ENCODE measurements around the gene TOM1L2. TPM values are rescaled to one million over a fixed set of nuclear protein-coding genes. Genes with fewer than 3 reads are reported as not detected.
A peak's percentile ranks its signal among the peaks of the same experiment; 100 is the strongest.

TOM1L2 gene
- total RNA-seq, 4 donors from 2014 or later = 55.7 to 97.1 (median 73.3) TPM

- Histone ChIP-seq H3K4me1 (peaks cover 23 to 29% of the 10 kb centered on the region in 2 donors), H3K27me3 (no peaks in the 10 kb centered on the region), H3K36me3 (peaks cover 0 to 8% of the 10 kb centered on the region in 2 donors), H3K9me3 (no peaks in the 10 kb centered on the region), H3K4me3 (no peak overlapping the region), H3K27ac (peak overlapping the region; percentile 82 to 89 (median 84))
- in situ Hi-C loops (cut with MboI; ENCODE audit: low sequenced_read_pairs in 4 of 4) = loop anchor here in 3 of 4 donors (25.0 kb wide), 1 partner anchor 164 kb away; the partner anchor contains the start of gene RAI1 (in 3 of the 3)
- DNase-seq (no peak), ATAC-seq (no peak)
- TF ChIP-seq CTCF (IDR thresholded peaks at IDR 0.05 in 4 of 5, conservative IDR thresholded peaks at IDR 0.05 in 1 of 5) (no peak), POLR2A (IDR thresholded peaks at IDR 0.05) (no peak)
- intact Hi-C loops (cut with DNase I; ENCODE audit: low total_unique reads) = loop anchor here (5.0 kb wide), 1 partner anchor 159 kb away; no protein-coding TSS in a partner anchor
Measured at GRCh38 chr17:17851103-17852002, 120.8 kb downstream of the TOM1L2 start.

GRCh38 chr17:17849845-17850373, 122.3 kb downstream of the TOM1L2 start:
- peak; percentile 30 to 45 (median 36) for TF ChIP-seq CTCF (IDR thresholded peaks at IDR 0.05 in 4 of 5, conservative IDR thresholded peaks at IDR 0.05 in 1 of 5)
- peak; percentile 34 to 44 for TF ChIP-seq POLR2A (IDR thresholded peaks at IDR 0.05)
- peak; percentile 74 to 81 for ATAC-seq
- Histone ChIP-seq H3K36me3 (peaks cover 0 to 8% of the 10 kb centered on the region in 2 donors), H3K4me1 (peaks cover 24 to 29% of the 10 kb centered on the region in 2 donors), H3K27me3 (no peaks in the 10 kb centered on the region), H3K27ac (peak overlapping the region; percentile 82 to 89 (median 84)), H3K9me3 (no peaks in the 10 kb centered on the region), H3K4me3 (no peak overlapping the region)
- in situ Hi-C loops (cut with MboI; ENCODE audit: low sequenced_read_pairs in 4 of 4) (loop anchor here in 3 of 4 donors (25.0 kb wide), 1 partner anchor 163 kb away; the partner anchor contains the start of gene RAI1 (in 3 of the 3)), intact Hi-C loops (cut with DNase I; ENCODE audit: low total_unique reads) (loop anchor here (5.0 to 10.0 kb wide), 2 partner anchors 158 to 335 kb away; partner anchors contain the start of gene ALKBH5)
- peak; percentile 51 to 83 for DNase-seq

GRCh38 chr17:17849147-17849820, 122.9 kb downstream of the TOM1L2 start:
- intact Hi-C loops (cut with DNase I; ENCODE audit: low total_unique reads) = loop anchor here (10.0 kb wide), 1 partner anchor 336 kb away; the partner anchor contains the start of gene ALKBH5
- H3K4me1 ChIP-seq = peaks cover 29 to 30% of the 10 kb centered on the region in 2 donors
- ATAC-seq (peak; percentile 47 to 51), DNase-seq (peak; percentile 53 to 74)
- H3K27ac ChIP-seq = peak overlapping the region; percentile 82 to 89 (median 84)
- peaks cover 0 to 8% of the 10 kb centered on the region in 2 donors for H3K36me3 ChIP-seq
- no peaks in the 10 kb centered on the region for H3K9me3 ChIP-seq
- in situ Hi-C loops (cut with MboI; ENCODE audit: low sequenced_read_pairs in 4 of 4) = no loop called here
- TF ChIP-seq POLR2A (IDR thresholded peaks at IDR 0.05) (no peak), CTCF (IDR thresholded peaks at IDR 0.05 in 4 of 5, conservative IDR thresholded peaks at IDR 0.05 in 1 of 5) (no peak)
- H3K27me3 ChIP-seq = no peaks in the 10 kb centered on the region
- no peak overlapping the region for H3K4me3 ChIP-seq

- no peak for DNase-seq
- no peak for TF ChIP-seq POLR2A (IDR thresholded peaks at IDR 0.05)
- TF ChIP-seq CTCF (IDR thresholded peaks at IDR 0.05 in 4 of 5, conservative IDR thresholded peaks at IDR 0.05 in 1 of 5) = no peak
- peaks cover 0 to 8% of the 10 kb centered on the region in 2 donors for H3K36me3 ChIP-seq
Measured at GRCh38 chr17:17848311-17849082, 123.7 kb downstream of the TOM1L2 start.

More at GRCh38 chr17:17848311-17849082, 123.7 kb downstream of the TOM1L2 start:
- Histone ChIP-seq H3K9me3 (no peaks in the 10 kb centered on the region), H3K4me1 (peaks cover 29 to 38% of the 10 kb centered on the region in 2 donors), H3K27ac (peak overlapping the region; percentile 82 to 89 (median 84)), H3K4me3 (no peak overlapping the region), H3K27me3 (no peaks in the 10 kb centered on the region)
- intact Hi-C loops (cut with DNase I; ENCODE audit: low total_unique reads) = loop anchor here (10.0 kb wide), 1 partner anchor 336 kb away; the partner anchor contains the start of gene ALKBH5
- no peak for ATAC-seq
- in situ Hi-C loops (cut with MboI; ENCODE audit: low sequenced_read_pairs in 4 of 4) = no loop called here
